NCI-H2107 treated with DMSO at 0.1 percent for 48 hours (cell line): ENCODE measurements around the gene SPDYE2B.
"Not testable (repeated sequence)": the region's sequence is repeated elsewhere in the genome, so short reads cannot be mapped to it uniquely, and the experiment has no call there.

Experiments
- DNase-seq: peaks from one replicate; lab custom pipeline; 2025; ENCODE audit not compliant: unreplicated experiment; lab: John Stamatoyannopoulos, UW

Gene SPDYE2B

DNA sequence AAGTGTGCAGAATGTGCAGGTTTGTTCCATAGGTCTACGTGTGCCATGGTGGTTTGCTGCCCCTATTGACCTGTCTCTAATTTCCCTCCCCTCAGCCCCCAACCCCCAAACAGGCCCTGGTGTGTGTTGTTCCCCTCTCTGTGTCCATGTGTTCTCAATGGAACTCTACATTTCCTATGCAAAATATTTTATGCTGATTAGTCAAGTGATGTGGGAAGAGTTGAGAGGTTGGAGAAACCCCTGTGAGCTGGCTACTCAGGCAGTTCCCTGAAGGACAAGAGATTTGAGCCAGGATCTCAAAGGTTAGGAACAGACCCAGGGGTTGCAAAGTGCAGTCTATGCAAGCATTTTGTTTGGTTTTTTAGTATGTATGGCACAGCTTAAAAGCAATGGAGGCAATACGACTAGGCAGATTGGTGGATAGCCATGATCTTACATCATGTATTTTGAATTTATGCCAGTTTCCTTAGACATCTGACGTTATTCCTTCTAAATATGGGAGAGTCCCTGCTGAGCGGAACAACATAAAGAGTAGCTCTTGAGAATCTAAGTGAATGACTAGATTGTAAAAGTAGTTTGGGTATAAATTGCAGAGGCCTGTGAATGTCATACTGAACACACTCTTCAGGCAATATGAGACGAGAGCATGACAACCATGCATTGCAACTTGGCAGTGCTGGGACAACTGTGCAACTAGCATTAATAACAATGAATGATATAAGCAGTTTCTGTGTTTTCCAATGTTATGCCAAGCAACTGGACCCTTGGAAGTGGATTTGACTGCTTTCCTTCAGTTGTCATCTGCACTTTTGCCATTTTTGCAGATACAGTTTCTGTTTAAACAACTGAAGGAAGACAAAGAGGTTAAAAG, 47.8 kb downstream of the SPDYE2B start:
- DNase-seq, result peak; percentile 67

DNA sequence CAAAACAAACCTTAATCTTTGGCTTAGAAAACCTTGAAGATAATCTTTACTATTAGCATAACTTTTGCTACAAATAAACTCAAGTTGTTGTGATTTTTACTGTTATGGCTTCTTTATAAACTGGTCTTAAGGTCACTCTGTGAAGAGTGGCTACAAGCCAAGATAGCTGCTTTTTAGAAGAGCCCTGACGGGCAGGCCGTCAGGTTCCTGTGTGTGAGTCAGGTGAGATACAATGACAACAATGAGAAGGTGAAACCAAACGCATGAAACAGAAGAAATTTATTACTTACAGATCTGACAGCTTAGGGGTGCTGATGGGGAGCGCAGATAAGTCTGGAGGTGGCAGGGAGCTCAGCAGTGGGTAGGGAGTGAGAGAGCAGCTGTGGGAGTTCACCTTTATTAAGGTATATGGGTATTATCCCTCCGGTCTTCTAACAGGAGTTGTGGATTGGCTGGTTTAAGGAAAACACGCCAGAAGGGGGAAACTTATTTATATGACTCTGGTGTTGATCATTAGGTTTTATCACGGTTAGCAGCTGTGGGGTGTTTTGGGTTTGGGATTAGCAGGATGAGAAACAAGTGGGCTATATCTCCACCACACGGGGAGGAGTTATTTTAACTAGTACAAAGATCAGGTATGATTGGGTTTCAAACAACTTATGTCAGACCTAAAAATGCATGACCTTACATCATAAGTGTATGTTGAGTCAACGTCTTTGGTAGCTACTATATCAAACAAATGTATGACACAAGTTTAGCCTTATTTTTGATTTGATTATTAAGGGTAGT, 49.0 kb downstream of the SPDYE2B start:
- DNase-seq, result not testable (repeated sequence)
